Measurements from ENCODE around the gene FRMD8. TPM values are rescaled to one million over a fixed set of nuclear protein-coding genes. Genes with fewer than 3 reads are reported as not detected.
A peak's percentile ranks its signal among the peaks of the same experiment; 100 is the strongest.

The FRMD8 gene
- total RNA-seq, 1 experiment from 2014 or later: 22.7 TPM

DNA sequence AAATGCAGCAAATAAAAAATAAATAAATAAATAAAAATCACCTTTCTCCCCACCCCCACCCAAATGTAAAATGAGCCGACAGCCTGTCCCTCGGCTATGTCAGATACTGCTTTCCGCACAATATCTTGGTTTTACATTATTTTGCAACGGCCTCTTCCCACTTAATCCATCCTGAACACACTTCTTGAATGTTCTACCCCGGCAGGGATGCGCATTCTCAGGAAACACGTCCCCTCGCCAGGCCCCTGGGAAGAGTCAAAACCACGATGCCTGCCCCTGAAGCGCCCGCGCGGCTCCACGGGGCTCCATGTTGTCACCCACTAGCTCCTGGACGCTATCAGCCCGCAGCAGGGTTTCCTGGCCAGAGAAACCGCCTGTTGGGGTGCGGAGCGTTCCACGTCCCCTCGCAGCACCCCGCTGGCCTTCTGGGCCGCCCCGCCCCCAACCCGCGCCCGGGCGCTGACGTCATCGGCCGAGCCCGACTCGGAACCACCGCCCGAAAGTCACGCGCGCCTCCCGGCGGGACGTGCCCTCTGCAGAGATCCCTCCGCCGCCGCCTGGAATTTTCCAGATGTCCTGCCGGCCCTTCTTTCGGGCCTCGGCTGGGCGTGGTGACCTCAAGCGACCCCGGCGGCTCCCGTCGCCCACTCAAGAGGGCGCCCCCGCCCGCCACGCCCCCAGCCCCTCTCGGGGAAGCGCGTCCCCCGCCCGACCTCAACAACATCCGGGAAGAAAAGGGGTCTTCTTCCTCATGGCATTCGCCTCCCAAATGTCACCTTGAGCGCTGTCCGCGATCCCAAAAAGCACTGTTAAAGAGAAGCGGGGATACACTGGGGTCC, 35.6 kb downstream of the FRMD8 start:
- Histone ChIP-seq H3K4me1 (ENCODE audit: insufficient read depth, low read length) (peaks cover 24% of the 10 kb centered on the region), H3K27ac (ENCODE audit: insufficient read length, low read depth, low read length) (no peak overlapping the region), H3K79me2 (ENCODE audit: insufficient read depth, low read length) (peaks cover 2% of the 10 kb centered on the region; the same call in 1 of the 2 replicates), H3K4me2 (ENCODE audit: insufficient read depth, insufficient read length, low read length) (peak overlapping the region; percentile 67), H2BK5ac (ENCODE audit: insufficient read length, low read length) (peak overlapping the region; percentile 17), H3K27me3 (ENCODE audit: insufficient read depth, low read length) (no peaks in the 10 kb centered on the region), H4K91ac (ENCODE audit: insufficient read length, low read depth, low read length) (no peak overlapping the region), H2AK5ac (ENCODE audit: insufficient read length, low read length) (no peak overlapping the region), H3K56ac (ENCODE audit: insufficient read length, low read depth, low read length) (no peak overlapping the region), H2BK20ac (ENCODE audit: low read depth, low read length, poor library complexity, severe bottlenecking) (no peak overlapping the region), H2BK12ac (ENCODE audit: insufficient read length, low read depth, low read length) (peak overlapping the region; percentile 51), H3K4ac (ENCODE audit: low read depth, low read length) (peak overlapping the region; percentile 4; the same call in 1 of the 2 replicates), H3K18ac (ENCODE audit: insufficient read length, low read depth, low read length) (peak overlapping the region; percentile 93), H2BK120ac (ENCODE audit: low read depth, low read length, poor library complexity, severe bottlenecking) (peak overlapping the region; percentile 85), H3K79me1 (ENCODE audit: insufficient read depth, low read depth, low read length, poor library complexity, severe bottlenecking) (no peaks in the 10 kb centered on the region), H3K9ac (ENCODE audit: extremely low read depth, insufficient read length, low read length) (peak overlapping the region; percentile 80), H2BK15ac (ENCODE audit: low read depth, low read length) (no peak overlapping the region), H4K20me1 (ENCODE audit: control insufficient read depth, insufficient read depth, insufficient read length) (peaks cover 2% of the 10 kb centered on the region), H3K23me2 (ENCODE audit: insufficient read length, low read depth, low read length, poor library complexity, severe bottlenecking) (peaks cover 13% of the 10 kb centered on the region), H3T11ph (ENCODE audit: low read length) (no peak overlapping the region), H4K8ac (replicated peaks; ENCODE audit: insufficient read length, low read depth, low read length) (no peak overlapping the region), H3K9me3 (ENCODE audit: control insufficient read depth, low read depth, low read length) (no peaks in the 10 kb centered on the region), H3K14ac (ENCODE audit: insufficient read depth, low read length) (peak overlapping the region; percentile 93), H2AFZ (ENCODE audit: low read length) (no peak overlapping the region), H3K23ac (ENCODE audit: insufficient read length, low read depth, low read length) (no peak overlapping the region), H4K5ac (ENCODE audit: insufficient read length, low read depth, low read length) (no peak overlapping the region)
- peak; percentile 92 for DNase-seq
- TF ChIP-seq, protein P1, sequence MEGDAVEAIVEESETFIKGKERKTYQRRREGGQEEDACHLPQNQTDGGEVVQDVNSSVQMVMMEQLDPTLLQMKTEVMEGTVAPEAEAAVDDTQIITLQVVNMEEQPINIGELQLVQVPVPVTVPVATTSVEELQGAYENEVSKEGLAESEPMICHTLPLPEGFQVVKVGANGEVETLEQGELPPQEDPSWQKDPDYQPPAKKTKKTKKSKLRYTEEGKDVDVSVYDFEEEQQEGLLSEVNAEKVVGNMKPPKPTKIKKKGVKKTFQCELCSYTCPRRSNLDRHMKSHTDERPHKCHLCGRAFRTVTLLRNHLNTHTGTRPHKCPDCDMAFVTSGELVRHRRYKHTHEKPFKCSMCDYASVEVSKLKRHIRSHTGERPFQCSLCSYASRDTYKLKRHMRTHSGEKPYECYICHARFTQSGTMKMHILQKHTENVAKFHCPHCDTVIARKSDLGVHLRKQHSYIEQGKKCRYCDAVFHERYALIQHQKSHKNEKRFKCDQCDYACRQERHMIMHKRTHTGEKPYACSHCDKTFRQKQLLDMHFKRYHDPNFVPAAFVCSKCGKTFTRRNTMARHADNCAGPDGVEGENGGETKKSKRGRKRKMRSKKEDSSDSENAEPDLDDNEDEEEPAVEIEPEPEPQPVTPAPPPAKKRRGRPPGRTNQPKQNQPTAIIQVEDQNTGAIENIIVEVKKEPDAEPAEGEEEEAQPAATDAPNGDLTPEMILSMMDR (conservative IDR thresholded peaks at IDR 0.05): no peak
- peaks cover 82 to 91% of the 10 kb centered on the region in 2 experiments for H3K4me1 Mint-ChIP-seq
- H3K36me3 Mint-ChIP-seq (ENCODE audit: insufficient read depth in 1 of 3, low read depth in 3 of 3): no peaks in the 10 kb centered on the region
- H3K27ac Mint-ChIP-seq: peak overlapping the region; percentile 91 to 98 (median 93); a peak in 5 of 7 replicates
- H3K4me3 Mint-ChIP-seq: peak overlapping the region; percentile 74 to 80
- H3K9me3 Mint-ChIP-seq: no peaks in the 10 kb centered on the region; a peak in 2 of 5 replicates
- WGBS (ENCODE audit: extremely low coverage, insufficient read length, low lambda C conversion rate): no CpG with 5 or more reads among the region's 68 CpGs
- H3K27me3 Mint-ChIP-seq (ENCODE audit: low read depth): peaks cover 5% of the 10 kb centered on the region

Measured in H9 (cell line).